WTC11 (cell line): ENCODE results near the gene TMUB2.
A peak's percentile ranks its signal among the peaks of the same experiment; 100 is the strongest.

Source experiments
- CREB1 ChIP-seq: sonication (generic); formaldehyde crosslinking; IDR thresholded peaks from 2 replicates; pipeline ENCODE4 v1.8.0; 2023; ENCODE audit warnings: mild to moderate bottlenecking, missing genetic modification reagents
- CTCF ChIP-seq: fragments of 200-600 bp; IDR thresholded peaks from 2 replicates; pipeline ENCODE4 v1.8.0; 2022; ENCODE audit warnings: antibody characterized with exemption
- E2F4 ChIP-seq: sonication (generic); formaldehyde crosslinking; IDR thresholded peaks from 2 replicates; pipeline ENCODE4 v1.8.1; 2022; ENCODE audit warnings: low read depth, mild to moderate bottlenecking, moderate library complexity, missing genetic modification reagents, borderline replicate concordance
- ELF4 ChIP-seq: sonication (generic); formaldehyde crosslinking; IDR thresholded peaks from 2 replicates; pipeline ENCODE4 v1.8.1; 2022; ENCODE audit warnings: low read depth, mild to moderate bottlenecking, moderate library complexity, missing genetic modification reagents
- NR1H2 ChIP-seq: sonication (generic); formaldehyde crosslinking; IDR thresholded peaks from 2 replicates; pipeline ENCODE4 v1.9.0; 2021; ENCODE audit warnings: mild to moderate bottlenecking, moderate library complexity, missing genetic modification reagents
- SP1 ChIP-seq: sonication (generic); formaldehyde crosslinking; conservative IDR thresholded peaks from 2 replicates; pipeline ENCODE4 v1.8.1; 2022; ENCODE audit warnings: missing genetic modification reagents
- ZNF512 ChIP-seq: sonication (generic); formaldehyde crosslinking; IDR thresholded peaks from 2 replicates; pipeline ENCODE4 v1.8.1; 2022; ENCODE audit warnings: missing genetic modification reagents, borderline replicate concordance

DNA sequence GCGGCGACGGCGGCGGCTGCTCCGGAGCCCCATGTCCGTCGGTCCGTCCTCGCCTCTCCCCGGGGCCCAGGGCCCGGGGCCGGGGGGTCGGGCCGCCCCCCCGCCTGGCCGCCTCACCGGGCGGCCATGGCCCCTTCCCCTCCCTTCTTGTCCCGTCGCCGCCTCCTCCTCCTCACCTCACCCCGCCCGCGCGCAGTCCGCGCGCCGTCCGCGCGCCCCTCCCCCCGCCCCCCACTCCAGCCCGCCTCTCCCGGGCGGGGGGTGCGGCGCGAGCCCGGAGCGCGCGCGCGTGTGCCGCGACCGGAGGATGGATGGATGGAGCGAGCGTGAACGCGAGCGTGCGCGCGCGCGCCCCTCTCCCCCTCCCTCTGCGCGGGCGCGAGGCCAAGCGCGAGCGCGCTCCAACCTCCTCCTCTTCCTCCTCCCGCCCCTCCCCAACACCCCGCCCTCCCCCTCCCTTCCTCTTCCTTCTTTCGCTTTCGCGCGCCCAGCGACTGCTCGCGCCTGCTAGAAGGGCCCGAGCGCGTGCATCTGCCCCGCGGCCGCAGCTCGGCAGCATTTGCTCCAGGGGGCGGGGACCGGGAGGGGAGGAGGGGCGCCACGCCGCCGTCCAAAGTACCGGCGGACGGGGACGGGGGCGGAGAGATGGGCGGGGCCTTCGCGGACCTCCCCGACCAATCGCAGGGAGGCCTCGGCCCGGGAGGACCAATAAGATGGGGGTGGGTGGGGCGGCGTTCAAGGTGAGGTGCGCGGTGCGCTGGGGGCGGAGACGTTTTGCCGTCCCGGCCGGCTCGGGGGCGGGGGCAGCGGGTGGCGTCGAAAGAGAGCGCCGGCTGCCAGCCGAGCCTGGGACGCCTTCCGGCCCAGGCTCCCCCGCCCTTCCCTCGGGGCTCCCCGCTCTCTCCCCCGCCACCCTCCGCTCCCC is 13.0 kb downstream of the TMUB2 start, which contains the start of gene ATXN7L3:
- TF ChIP-seq SP1 (CRISPR knock-in tag) (peak; percentile 92), CTCF (no peak), ELF4 (CRISPR knock-in tag) (no peak), CREB1 (CRISPR knock-in tag) (no peak), ZNF512 (no peak), E2F4 (CRISPR knock-in tag) (no peak), NR1H2 (no peak)
